ENCODE results near the gene GYS2. TPM values are rescaled to one million over a fixed set of nuclear protein-coding genes. Genes with fewer than 3 reads are reported as not detected.

The GYS2 gene
- total RNA-seq, 1 donor from 2014 or later, result not detected

- H3K27ac Mint-ChIP-seq (ENCODE audit: unreplicated experiment), result no peak overlapping the region
- H3K4me1 Mint-ChIP-seq (ENCODE audit: low read depth), result peaks cover 7% of the 10 kb centered on the region
- peaks cover 2% of the 10 kb centered on the region for H3K27me3 Mint-ChIP-seq (ENCODE audit: low read depth)
- peaks cover 3% of the 10 kb centered on the region for H3K9me3 Mint-ChIP-seq (ENCODE audit: low read depth)
- H3K4me3 Mint-ChIP-seq (ENCODE audit: unreplicated experiment), result no peak overlapping the region
- no peak for TF ChIP-seq CTCF (IDR thresholded peaks at IDR 0.05)
- H3K36me3 Mint-ChIP-seq (ENCODE audit: low read depth), result peaks cover 1% of the 10 kb centered on the region
- DNase-seq (ENCODE audit: low spot score), result no peak
These were observed 12.4 kb upstream of the GYS2 start for GRCh38 chr12:21617030-21617429.

GRCh38 chr12:21615431-21615830 lies 10.8 kb upstream of the GYS2 start:
- H3K4me3 Mint-ChIP-seq (ENCODE audit: unreplicated experiment), result no peak overlapping the region
- H3K9me3 Mint-ChIP-seq (ENCODE audit: low read depth), result no peaks in the 10 kb centered on the region
- H3K27me3 Mint-ChIP-seq (ENCODE audit: low read depth), result peaks cover 2% of the 10 kb centered on the region
- peak overlapping the region; percentile 1 for H3K27ac Mint-ChIP-seq (ENCODE audit: unreplicated experiment)
- no peak for TF ChIP-seq CTCF (IDR thresholded peaks at IDR 0.05)
- no peak for DNase-seq (ENCODE audit: low spot score)
- no peaks in the 10 kb centered on the region for H3K36me3 Mint-ChIP-seq (ENCODE audit: low read depth)
- peaks cover 7% of the 10 kb centered on the region for H3K4me1 Mint-ChIP-seq (ENCODE audit: low read depth)

GRCh38 chr12:21614506-21614905 lies 9.9 kb upstream of the GYS2 start:
- peaks cover 7% of the 10 kb centered on the region for H3K4me1 Mint-ChIP-seq (ENCODE audit: low read depth)
- no peak for DNase-seq (ENCODE audit: low spot score)
- no peaks in the 10 kb centered on the region for H3K9me3 Mint-ChIP-seq (ENCODE audit: low read depth)
- no peak overlapping the region for H3K4me3 Mint-ChIP-seq (ENCODE audit: unreplicated experiment)
- no peak overlapping the region for H3K27ac Mint-ChIP-seq (ENCODE audit: unreplicated experiment)
- H3K27me3 Mint-ChIP-seq (ENCODE audit: low read depth), result peaks cover 2% of the 10 kb centered on the region
- no peak for TF ChIP-seq CTCF (IDR thresholded peaks at IDR 0.05)
- H3K36me3 Mint-ChIP-seq (ENCODE audit: low read depth), result no peaks in the 10 kb centered on the region

GRCh38 chr12:21613931-21614330 lies 9.3 kb upstream of the GYS2 start:
- no peak for TF ChIP-seq CTCF (IDR thresholded peaks at IDR 0.05)
- Mint-ChIP-seq H3K27ac (ENCODE audit: unreplicated experiment) (no peak overlapping the region), H3K36me3 (ENCODE audit: low read depth) (no peaks in the 10 kb centered on the region), H3K4me3 (ENCODE audit: unreplicated experiment) (no peak overlapping the region), H3K27me3 (ENCODE audit: low read depth) (peaks cover 2% of the 10 kb centered on the region), H3K9me3 (ENCODE audit: low read depth) (no peaks in the 10 kb centered on the region), H3K4me1 (ENCODE audit: low read depth) (peaks cover 7% of the 10 kb centered on the region)
- no peak for DNase-seq (ENCODE audit: low spot score)

- peaks cover 2% of the 10 kb centered on the region for H3K27me3 Mint-ChIP-seq (ENCODE audit: low read depth)
- no peak for TF ChIP-seq CTCF (IDR thresholded peaks at IDR 0.05)
- no peaks in the 10 kb centered on the region for H3K9me3 Mint-ChIP-seq (ENCODE audit: low read depth)
- no peak for DNase-seq (ENCODE audit: low spot score)
- H3K4me3 Mint-ChIP-seq (ENCODE audit: unreplicated experiment), result no peak overlapping the region
- H3K4me1 Mint-ChIP-seq (ENCODE audit: low read depth), result no peaks in the 10 kb centered on the region
- no peaks in the 10 kb centered on the region for H3K36me3 Mint-ChIP-seq (ENCODE audit: low read depth)
- no peak overlapping the region for H3K27ac Mint-ChIP-seq (ENCODE audit: unreplicated experiment)
These were observed 3.5 kb upstream of the GYS2 start for GRCh38 chr12:21608196-21608595.
